ENCODE data around the gene HMX3.

- TF ChIP-seq CREB1 (CRISPR knock-in tag; IDR thresholded peaks at IDR 0.05; ENCODE audit: low read depth) (no peak), EZH2 (IDR thresholded peaks at IDR 0.05; ENCODE audit: low read depth, unreplicated experiment) (no peak)
- TF ChIP-seq, protein P1, sequence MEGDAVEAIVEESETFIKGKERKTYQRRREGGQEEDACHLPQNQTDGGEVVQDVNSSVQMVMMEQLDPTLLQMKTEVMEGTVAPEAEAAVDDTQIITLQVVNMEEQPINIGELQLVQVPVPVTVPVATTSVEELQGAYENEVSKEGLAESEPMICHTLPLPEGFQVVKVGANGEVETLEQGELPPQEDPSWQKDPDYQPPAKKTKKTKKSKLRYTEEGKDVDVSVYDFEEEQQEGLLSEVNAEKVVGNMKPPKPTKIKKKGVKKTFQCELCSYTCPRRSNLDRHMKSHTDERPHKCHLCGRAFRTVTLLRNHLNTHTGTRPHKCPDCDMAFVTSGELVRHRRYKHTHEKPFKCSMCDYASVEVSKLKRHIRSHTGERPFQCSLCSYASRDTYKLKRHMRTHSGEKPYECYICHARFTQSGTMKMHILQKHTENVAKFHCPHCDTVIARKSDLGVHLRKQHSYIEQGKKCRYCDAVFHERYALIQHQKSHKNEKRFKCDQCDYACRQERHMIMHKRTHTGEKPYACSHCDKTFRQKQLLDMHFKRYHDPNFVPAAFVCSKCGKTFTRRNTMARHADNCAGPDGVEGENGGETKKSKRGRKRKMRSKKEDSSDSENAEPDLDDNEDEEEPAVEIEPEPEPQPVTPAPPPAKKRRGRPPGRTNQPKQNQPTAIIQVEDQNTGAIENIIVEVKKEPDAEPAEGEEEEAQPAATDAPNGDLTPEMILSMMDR (conservative IDR thresholded peaks at IDR 0.05; ENCODE audit: low read depth in 2 of 2), result no peak
These were observed 39.3 kb upstream of the HMX3 start for GRCh38 chr10:123096452-123096851.

Data from GM23338 (cell line).